AG08395 (cell line): Measurements from ENCODE around the gene BCKDHA.
"Not testable (repeated sequence)": the region's sequence is repeated elsewhere in the genome, so short reads cannot be mapped to it uniquely, and the experiment has no call there.

ENCODE experiments used
- DNase-seq: peaks from one replicate; pipeline ENCODE4 v3.0.0; 2012; ENCODE audit warnings: mixed read lengths, low spot score

Gene BCKDHA

GRCh38 chr19:41447732-41448332 is 50.2 kb downstream of the BCKDHA start:
- DNase-seq = no peak

- DNase-seq = peak; percentile 90
These were observed 51.7 kb downstream of the BCKDHA start for GRCh38 chr19:41449079-41449864.

GRCh38 chr19:41449865-41450178 is 52.2 kb downstream of the BCKDHA start:
- no peak for DNase-seq

- no peak for DNase-seq
These were observed 55.1 kb downstream of the BCKDHA start for GRCh38 chr19:41452584-41453275.

GRCh38 chr19:41455936-41456335 is 58.3 kb downstream of the BCKDHA start:
- DNase-seq = no peak

- DNase-seq = peak; percentile 58
These were observed 58.8 kb downstream of the BCKDHA start for GRCh38 chr19:41456342-41456918.

- no peak for DNase-seq
These were observed 59.6 kb downstream of the BCKDHA start for GRCh38 chr19:41457241-41457640.

GRCh38 chr19:41462497-41462896 is 64.9 kb downstream of the BCKDHA start:
- no peak for DNase-seq

- DNase-seq = not testable (repeated sequence)
These were observed 65.9 kb downstream of the BCKDHA start for GRCh38 chr19:41463257-41464256.
